DMS 273 treated with DMSO at 0.1 percent for 48 hours (cell line): ENCODE measurements around the gene CNMD.
"Not testable (repeated sequence)": the region's sequence is repeated elsewhere in the genome, so short reads cannot be mapped to it uniquely, and the experiment has no call there.

Experiments used
- DNase-seq: peaks from one replicate; lab custom pipeline; 2025; lab: John Stamatoyannopoulos, UW

CNMD gene

GRCh38 chr13:52744842-52745375, 5.3 kb upstream of the CNMD start:
- peak; percentile 95 for DNase-seq

DNA sequence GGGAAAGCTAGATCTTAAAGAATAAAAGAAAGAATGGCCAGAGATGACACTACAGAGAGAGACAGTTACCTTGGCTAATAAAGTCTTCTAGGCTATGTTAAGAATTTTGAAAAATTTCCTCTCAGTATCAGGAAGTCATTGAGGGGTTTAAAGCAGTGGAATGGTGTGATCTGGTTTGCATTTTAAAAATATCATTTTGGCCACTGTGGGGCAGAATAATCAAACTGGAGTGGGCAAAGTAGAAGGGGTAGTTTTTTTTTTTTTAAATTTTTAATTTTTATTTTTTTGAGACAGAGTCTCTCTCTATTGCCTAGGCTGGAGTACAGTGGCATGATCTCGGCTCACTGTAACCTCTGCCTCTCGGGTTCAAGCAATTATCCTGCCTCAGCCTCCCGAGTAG, 4.4 kb upstream of the CNMD start:
- no peak for DNase-seq

- DNase-seq, result no peak
Observed at GRCh38 chr13:52743569-52743968, 3.9 kb upstream of the CNMD start.

DNA sequence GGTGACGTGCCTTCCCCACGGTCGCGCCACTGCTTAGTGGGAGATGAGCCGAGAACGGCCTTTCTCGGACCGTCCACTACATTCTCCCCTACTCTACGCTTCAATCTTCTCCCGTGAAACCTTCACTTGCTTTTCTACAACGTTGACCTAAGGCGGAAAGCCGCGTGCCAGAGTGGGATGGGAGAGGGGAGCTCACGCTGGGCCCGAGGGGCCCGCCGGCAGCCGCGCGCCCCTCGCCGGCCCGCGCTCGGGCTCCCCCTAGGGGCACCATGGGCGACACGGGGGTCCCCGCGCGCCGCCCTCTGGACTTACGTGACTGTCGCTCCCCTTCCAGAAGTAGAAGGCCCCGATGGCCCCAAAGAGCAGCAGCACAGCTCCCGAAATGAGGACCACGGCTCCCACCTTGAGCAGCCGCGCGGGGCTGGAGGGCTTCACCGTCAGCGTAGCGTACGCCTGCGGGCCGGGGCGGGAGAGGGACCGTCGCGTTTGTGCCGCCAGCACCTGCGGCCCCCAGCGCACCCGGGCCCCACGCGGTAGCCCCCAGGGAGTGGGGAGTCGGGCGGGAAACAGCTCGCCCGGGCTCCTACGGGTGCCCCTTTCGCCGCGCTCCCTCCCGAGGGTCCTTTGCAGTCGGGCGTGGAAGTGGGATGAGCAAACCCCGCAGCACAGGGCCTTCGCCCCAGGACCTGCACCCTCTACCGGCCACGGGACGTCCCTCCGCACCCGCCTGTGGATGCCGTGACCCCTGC, 727 bp downstream of the CNMD start:
- no peak for DNase-seq

DNA sequence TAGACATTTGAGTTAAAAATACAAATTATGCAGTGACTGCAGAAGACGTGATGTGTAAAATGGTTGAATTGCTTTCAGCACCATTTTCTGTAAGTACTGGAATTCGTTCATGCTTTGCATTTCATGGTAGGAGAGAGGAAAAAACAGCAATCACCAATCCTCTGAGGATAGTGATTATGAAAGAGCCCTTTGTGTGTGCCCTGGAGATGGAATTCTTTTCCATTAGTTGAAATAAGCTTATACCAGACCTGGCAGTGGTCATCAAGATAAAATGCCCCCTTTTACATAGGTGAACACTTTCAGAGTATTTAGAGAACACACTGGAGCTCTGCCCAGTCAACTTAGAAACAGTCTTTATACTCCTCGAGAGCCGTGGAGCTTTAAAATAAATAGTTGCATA, 1.7 kb downstream of the CNMD start:
- no peak for DNase-seq

GRCh38 chr13:52737451-52737850, 2.2 kb downstream of the CNMD start:
- no peak for DNase-seq

- no peak for DNase-seq
Observed at GRCh38 chr13:52736891-52737290, 2.7 kb downstream of the CNMD start.

DNA sequence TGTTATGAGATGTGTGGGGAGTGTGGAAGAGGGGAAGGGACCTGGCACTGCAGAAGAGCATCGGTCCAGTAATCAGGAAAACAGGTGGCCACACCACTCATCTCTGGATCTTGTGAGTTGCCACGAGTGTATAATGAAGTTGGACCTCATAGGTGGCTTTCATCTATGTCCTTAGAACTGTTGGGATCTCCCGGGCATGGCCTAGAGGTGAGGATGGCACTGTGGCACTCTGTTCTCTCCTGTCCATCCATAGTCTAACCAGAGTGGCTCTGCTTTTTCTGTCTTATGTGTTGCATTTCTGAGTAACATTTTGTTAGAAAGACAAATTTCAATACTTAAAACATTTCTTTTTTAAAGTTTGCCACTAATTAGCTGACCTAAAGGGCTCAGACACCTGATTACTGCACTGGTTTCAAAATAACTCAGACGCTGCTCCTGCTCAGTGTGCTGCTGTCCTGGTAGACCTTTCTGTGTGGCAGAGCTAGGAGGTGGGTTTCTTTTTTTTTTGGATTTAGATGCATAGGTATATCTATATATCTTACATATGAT, 5.5 kb downstream of the CNMD start:
- DNase-seq, result no peak

DNA sequence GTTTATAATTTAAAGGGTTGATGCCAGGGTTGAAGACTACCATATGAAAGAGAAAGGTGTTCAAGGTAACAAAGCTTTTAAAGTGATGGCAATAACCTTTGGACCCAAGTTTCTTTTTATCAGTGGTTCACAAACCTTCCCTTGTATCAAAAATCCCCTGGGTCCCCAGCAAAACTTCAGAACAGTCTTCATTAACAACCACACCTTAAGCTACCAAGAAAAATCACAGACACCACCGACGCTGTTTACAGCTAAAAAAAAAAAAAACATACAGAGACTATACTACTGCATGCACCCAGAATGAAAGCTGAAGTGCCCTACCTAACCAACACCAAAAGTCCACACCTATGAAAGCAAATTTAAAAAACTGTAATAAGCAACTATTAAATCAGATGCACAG, 13.4 kb downstream of the CNMD start:
- no peak for DNase-seq

GRCh38 chr13:52725302-52725701, 14.3 kb downstream of the CNMD start:
- no peak for DNase-seq

GRCh38 chr13:52723181-52723580, 16.4 kb downstream of the CNMD start:
- no peak for DNase-seq

DNA sequence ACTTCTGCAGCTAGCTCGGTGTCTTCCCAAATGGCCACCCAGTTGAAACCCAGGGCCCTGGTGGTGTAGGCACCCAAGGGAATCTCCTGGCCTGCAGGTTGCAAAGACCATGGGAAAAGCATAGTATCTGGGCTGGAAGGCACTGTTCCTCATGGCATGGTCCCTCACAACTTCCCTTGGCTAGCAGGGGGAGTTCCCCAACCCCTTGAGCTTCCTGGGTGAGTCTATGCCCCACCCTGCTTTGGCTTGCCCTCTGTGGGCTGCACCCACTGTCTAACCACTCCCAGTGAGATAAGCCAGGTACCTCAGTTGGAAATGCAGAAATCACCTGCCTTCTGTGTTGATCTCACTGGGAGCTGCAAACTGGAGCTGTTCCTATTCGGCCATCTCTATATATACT, 18.3 kb downstream of the CNMD start:
- DNase-seq, result not testable (repeated sequence)

GRCh38 chr13:52720904-52721303, 18.7 kb downstream of the CNMD start:
- DNase-seq, result not testable (repeated sequence)

DNA sequence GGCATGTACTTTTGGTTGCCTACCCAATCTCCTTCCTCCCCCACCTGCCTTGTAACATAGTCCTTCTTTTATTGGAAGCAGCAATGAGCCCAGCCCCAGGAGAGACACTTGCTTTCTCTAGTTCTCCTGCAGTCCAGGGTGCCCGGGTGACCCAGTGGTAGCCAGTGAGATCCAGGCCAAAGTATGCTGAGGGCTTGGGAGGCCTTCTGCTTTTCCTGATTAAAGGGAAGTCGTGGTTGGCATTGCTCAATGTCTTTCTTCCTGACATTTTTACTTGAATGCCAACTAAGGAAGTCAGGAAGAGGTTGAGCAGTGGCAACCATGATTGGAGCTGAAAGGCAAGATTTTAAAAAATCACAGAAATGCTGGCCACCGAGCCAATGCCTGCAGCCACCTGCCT, 25.7 kb downstream of the CNMD start:
- no peak for DNase-seq

GRCh38 chr13:52712385-52712784, 27.2 kb downstream of the CNMD start:
- DNase-seq, result no peak

DNA sequence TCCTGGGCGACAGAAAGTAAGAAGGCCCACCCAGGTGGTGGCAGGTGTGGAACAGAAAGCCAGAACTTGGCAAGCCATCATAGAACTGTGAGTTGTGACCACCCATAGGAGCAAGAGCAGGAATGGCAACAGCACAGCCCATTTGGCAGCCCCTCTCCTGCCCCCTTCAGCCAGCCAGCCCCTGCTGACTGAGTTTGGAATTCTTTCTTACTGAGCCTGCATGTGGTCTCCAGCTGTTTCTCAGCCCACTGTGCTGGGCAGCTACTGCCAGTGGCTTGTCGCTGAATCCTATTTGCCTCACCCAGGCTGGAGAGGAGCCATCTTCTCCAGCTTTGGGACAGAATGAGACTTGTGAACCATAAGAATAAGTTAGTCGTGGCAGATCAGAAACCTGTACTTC, 28.3 kb downstream of the CNMD start:
- DNase-seq, result no peak

DNA sequence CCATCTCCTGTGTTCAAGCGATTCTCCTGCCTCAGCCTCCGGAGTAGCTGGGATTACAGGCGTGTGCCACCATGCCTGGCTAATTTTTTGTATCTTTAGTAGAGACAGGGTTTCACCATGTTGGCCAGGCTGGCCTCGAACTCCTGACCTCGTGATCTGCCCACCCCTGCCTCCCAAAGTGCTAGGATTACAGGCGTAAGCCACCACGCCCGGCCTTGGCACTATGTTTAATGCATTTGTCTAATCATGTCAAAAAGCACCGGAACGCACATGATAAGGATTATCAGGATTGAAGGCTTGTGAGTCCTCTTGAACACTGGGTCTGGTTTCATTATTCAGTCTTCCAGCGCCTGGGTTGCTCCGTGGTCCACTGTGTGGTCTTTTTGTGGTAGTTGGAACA, 31.4 kb downstream of the CNMD start:
- DNase-seq, result not testable (repeated sequence)

GRCh38 chr13:52707375-52707774, 32.2 kb downstream of the CNMD start:
- DNase-seq, result no peak

DNA sequence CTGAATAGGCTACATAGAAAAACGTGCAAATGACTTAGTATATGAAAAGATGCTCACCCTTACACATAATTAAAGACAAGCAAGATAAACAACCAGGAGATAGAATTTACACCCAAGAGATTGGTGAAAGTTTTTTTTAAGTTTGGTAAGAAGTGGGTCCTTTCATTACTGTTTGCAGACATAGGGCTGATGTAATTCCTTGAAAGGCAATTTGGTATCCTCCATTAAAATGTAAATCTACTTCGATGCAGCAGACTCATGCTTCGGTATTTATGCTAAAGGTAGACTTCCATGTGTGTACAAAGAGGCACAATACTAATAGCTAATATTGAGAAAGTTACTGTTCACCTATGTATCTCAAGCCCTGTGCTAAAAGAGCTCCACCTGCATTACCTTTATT, 33.5 kb downstream of the CNMD start:
- DNase-seq, result no peak

DNA sequence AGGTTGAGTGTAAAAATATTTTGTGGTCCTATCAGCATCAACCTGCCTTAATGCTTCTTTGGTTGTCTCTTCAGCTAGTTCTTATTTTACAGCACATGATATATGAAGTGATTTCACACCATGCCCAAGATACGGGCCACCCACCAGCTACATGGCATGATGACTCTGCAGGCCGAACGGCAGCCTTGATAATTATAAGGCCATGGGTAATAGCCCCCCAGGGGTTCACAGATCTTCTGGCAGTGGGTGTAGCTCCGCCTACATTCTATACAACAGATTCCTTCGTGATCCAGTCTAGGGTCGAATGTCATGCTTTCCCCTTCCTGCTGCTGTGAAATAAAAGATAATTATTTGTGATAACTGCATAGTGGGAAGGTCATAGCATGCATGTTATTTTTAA, 36.1 kb downstream of the CNMD start:
- no peak for DNase-seq

DNA sequence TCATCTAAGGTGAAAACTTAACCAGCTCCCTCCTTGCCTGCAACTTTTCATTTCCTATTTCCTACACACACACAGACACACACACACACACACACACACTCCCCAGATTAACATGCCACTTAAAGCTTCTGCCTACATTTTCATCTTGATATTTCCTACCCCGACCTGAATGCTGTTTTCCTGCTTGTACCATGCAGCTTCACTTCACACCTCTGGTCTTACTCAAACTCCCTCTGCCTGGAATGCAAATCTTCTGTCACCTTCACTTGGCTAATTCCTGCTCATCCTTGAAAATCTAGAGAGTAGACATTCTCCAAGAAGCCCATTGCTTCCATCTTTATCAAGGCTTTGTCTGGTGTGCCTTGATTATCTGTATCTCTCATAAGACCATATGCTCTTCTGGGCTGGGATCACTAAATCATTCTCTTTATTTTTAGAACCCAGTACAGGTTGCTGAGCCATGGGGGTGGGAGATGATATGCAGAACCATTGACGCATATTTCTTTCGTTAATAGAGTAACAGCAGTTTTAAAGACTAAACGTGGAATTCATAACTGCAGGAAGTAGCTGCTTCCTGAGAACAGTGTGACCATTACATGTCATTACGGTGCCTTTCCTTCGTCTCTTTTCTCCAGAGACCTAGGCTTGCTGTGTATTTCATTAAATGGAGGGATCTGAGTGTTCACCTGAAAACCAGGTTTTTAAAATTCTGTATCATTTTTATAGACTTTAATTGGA, 37.7 kb downstream of the CNMD start:
- DNase-seq, result no peak

DNA sequence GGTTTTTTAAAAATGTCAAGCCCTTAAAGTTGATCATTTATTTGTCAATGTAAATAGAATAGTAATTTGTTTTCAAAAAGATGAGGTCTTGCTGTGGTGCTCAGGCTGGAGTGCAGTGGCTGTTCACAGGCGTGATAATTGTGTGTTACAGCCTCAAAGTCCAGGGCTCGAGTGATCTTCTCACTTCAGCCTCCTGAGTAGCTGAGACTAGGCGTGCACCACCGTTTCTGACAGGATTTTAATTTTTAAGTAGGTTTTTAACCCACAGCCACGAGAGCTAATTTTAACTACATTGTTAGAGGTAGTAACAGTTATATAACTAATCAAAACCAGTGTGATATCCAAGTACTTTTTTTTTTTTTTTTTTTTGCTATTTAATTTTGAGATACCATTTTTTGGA, 43.1 kb downstream of the CNMD start:
- DNase-seq, result no peak

- DNase-seq, result no peak
Observed at GRCh38 chr13:52695856-52696255, 43.8 kb downstream of the CNMD start.
